ENCODE results near the gene EEFSEC. TPM values are rescaled to one million over a fixed set of nuclear protein-coding genes. Genes with fewer than 3 reads are reported as not detected.

The EEFSEC gene
- total and polyA plus RNA-seq, 2 of the 8 experiments (the other 6 are each of a cell fraction or from before 2014, with no cell fraction given) = 13.1 to 19.8 TPM

DNA sequence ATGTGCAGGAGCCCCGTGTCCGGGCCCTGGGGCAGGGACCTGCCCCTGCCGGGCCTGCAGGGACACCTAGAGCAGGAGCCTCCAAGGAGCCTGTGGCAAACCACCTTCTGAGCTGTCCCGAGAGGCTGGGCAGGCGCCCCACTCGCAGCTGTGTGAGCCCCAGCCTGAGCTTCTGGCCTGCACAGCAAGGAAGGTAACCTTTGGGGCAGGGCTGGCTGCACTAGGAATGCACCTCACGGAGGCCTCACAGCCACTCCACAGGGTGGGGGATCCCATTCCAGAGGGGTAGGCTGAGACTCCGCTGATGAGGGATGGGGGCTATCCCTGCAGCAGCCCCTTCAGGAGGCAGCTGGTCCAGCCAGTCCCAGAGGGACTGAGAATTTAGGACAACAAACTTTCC lies 245.3 kb downstream of the EEFSEC start:
- no peak for FAIRE-seq
- no peak overlapping the region for H3K27ac ChIP-seq (ENCODE audit: low read depth, low read length)
- no peak overlapping the region for H3K18ac ChIP-seq (ENCODE audit: extremely low read depth, low read length)

More for the DNA sequence above, 245.3 kb downstream of the EEFSEC start:
- Histone ChIP-seq H3K4ac (replicated peaks; ENCODE audit: insufficient read length, low read depth, low read length) (no peak overlapping the region), H3K9me3 (ENCODE audit: insufficient read depth in 2 of 2, low read depth in 1 of 2, low read length in 1 of 2) (no peaks in the 10 kb centered on the region), H3K9ac (replicated peaks in 1 of 4; ENCODE audit: extremely low read depth in 1 of 4, low read depth in 3 of 4, low read length in 3 of 4) (no peak overlapping the region), H2AFZ (ENCODE audit: low read length) (no peak overlapping the region), H4K20me1 (replicated peaks in 1 of 2; ENCODE audit: control insufficient read depth in 1 of 2, insufficient read depth in 2 of 2, low read length in 2 of 2) (no peaks in the 10 kb centered on the region), H2BK15ac (ENCODE audit: low read length) (no peak overlapping the region), H4K5ac (ENCODE audit: insufficient read length, low read depth, low read length) (no peak overlapping the region), H3K56ac (replicated peaks; ENCODE audit: insufficient read length, low read depth, low read length) (no peak overlapping the region), H2BK20ac (ENCODE audit: low read length) (no peak overlapping the region), H2BK5ac (ENCODE audit: low read depth, low read length) (no peak overlapping the region), H3K27me3 (replicated peaks in 1 of 4; ENCODE audit: control insufficient read depth in 3 of 4, extremely low read depth in 1 of 4, insufficient read depth in 3 of 4, low read length in 3 of 4) (no peaks in the 10 kb centered on the region), H4K8ac (ENCODE audit: extremely low read depth, insufficient read depth, low read length) (no peak overlapping the region), H3K23me2 (ENCODE audit: low read depth, low read length) (no peaks in the 10 kb centered on the region), H2AK5ac (ENCODE audit: low read depth, low read length) (no peak overlapping the region), H2BK120ac (replicated peaks; ENCODE audit: low read depth, low read length) (no peak overlapping the region), H3K4me3 (ENCODE audit: extremely low read depth in 1 of 4, insufficient read depth in 2 of 4, low read depth in 3 of 4, low read length in 4 of 4) (no peak overlapping the region), H3K4me2 (ENCODE audit: insufficient read depth in 1 of 2, low read depth in 2 of 2, low read length in 2 of 2) (no peak overlapping the region), H3K23ac (ENCODE audit: insufficient read length) (no peak overlapping the region), H3K36me3 (ENCODE audit: control insufficient read depth in 2 of 4, insufficient read depth in 4 of 4, low read length in 3 of 4) (no peaks in the 10 kb centered on the region), H3K4me1 (replicated peaks in 1 of 4; ENCODE audit: control insufficient read depth in 3 of 4, insufficient read depth in 4 of 4, low read length in 3 of 4) (peaks cover 0 to 11% (median 5%) of the 10 kb centered on the region in 4 experiments; a peak in 5 of 7 replicates), H4K91ac (replicated peaks; ENCODE audit: insufficient read length, low read length) (no peak overlapping the region), H2BK12ac (ENCODE audit: low read depth, low read length) (no peak overlapping the region), H3K79me1 (ENCODE audit: low read depth, low read length) (no peaks in the 10 kb centered on the region), H3K14ac (ENCODE audit: insufficient read length) (no peak overlapping the region), H3K79me2 (ENCODE audit: control insufficient read depth in 1 of 2, insufficient read depth in 2 of 2, low read length in 2 of 2) (no peaks in the 10 kb centered on the region)
- ChIA-PET CTCF (ENCODE audit: partially characterized antibody) (interaction anchor here (0.7 to 2.7 kb wide), 17 partner anchors 11 to 200 kb away, joined by 3 to 20 read pairs (median 3); no protein-coding TSS in a partner anchor), POLR2A (ENCODE audit: partially characterized antibody) (no interaction called here)
- 84% methylated on average over 7 of the region's 8 CpGs; no CpG with 5 or more reads in 1 of the 2 experiments for WGBS, 2 experiments (ENCODE audit: extremely low coverage in 1 of 2, insufficient coverage in 1 of 2, insufficient read length in 1 of 2, insufficient replicate concordance in 2 of 2, low coverage in 1 of 2, low lambda C conversion rate in 2 of 2, missing lambda C conversion rate in 1 of 2)
- TF ChIP-seq CTBP2 (IDR thresholded peaks at IDR 0.05; ENCODE audit: borderline replicate concordance, insufficient read depth, insufficient read length, low read length) (no peak), GABPA (IDR thresholded peaks at IDR 0.05; ENCODE audit: borderline replicate concordance, insufficient read depth, low read length) (no peak), EP300 (IDR thresholded peaks at IDR 0.05; ENCODE audit: borderline replicate concordance in 1 of 2, low read depth in 2 of 2, low read length in 2 of 2) (no peak), RBBP5 (IDR thresholded peaks at IDR 0.05; ENCODE audit: borderline replicate concordance, low read depth, low read length) (no peak), PHF8 (conservative IDR thresholded peaks at IDR 0.05; ENCODE audit: low read depth, low read length) (no peak), CHD1 (IDR thresholded peaks at IDR 0.05; ENCODE audit: low read depth, low read length) (no peak), GTF2F1 (IDR thresholded peaks at IDR 0.05; ENCODE audit: borderline replicate concordance, low read depth, low read length) (no peak), BACH1 (IDR thresholded peaks at IDR 0.05; ENCODE audit: low read length) (no peak), NRF1 (IDR thresholded peaks at IDR 0.05; ENCODE audit: low read depth, low read length) (no peak), ASH2L (IDR thresholded peaks at IDR 0.05; ENCODE audit: low read length) (no peak), KDM5A (IDR thresholded peaks at IDR 0.05; ENCODE audit: low read length) (no peak), CBX8 (IDR thresholded peaks at IDR 0.05; ENCODE audit: borderline replicate concordance, low read depth, low read length) (no peak), SAP30 (IDR thresholded peaks at IDR 0.05; ENCODE audit: insufficient read depth, insufficient replicate concordance, low read length) (no peak), POU5F1 (IDR thresholded peaks at IDR 0.05; ENCODE audit: low read depth, low read length) (no peak)
- no peak for DNase-seq (ENCODE audit: low read depth in 1 of 2, low spot score in 2 of 2)
